COR-L47 (cell line): Measurements from ENCODE around the gene DOP1B.
"Not testable (repeated sequence)": the region's sequence is repeated elsewhere in the genome, so short reads cannot be mapped to it uniquely, and the experiment has no call there.

Experiments
- DNase-seq: peaks from one replicate; lab custom pipeline; 2025; lab: John Stamatoyannopoulos, UW

Gene DOP1B, protein sequence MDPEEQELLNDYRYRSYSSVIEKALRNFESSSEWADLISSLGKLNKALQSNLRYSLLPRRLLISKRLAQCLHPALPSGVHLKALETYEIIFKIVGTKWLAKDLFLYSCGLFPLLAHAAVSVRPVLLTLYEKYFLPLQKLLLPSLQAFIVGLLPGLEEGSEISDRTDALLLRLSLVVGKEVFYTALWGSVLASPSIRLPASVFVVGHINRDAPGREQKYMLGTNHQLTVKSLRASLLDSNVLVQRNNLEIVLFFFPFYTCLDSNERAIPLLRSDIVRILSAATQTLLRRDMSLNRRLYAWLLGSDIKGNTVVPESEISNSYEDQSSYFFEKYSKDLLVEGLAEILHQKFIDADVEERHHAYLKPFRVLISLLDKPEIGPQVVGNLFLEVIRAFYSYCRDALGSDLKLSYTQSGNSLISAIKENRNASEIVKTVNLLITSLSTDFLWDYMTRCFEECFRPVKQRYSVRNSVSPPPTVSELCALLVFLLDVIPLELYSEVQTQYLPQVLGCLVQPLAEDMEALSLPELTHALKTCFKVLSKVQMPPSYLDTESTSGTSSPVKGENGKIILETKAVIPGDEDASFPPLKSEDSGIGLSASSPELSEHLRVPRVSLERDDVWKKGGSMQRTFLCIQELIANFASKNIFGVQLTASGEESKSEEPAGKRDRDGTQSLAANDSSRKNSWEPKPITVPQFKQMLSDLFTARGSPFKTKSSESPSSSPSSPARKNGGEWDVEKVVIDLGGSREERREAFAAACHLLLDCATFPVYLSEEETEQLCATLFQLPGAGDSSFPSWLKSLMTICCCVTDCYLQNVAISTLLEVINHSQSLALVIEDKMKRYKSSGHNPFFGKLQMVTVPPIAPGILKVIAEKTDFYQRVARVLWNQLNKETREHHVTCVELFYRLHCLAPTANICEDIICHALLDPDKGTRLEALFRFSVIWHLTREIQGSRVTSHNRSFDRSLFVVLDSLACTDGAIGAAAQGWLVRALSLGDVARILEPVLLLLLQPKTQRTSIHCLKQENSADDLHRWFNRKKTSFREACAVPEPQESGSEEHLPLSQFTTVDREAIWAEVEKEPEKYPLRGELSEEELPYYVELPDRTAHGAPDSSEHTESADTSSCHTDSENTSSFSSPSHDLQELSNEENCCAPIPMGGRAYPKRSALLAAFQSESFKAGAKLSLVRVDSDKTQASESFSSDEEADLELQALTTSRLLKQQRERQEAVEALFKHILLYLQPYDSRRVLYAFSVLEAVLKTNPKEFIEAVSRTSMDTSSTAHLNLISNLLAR (N-terminal part only)

DNA sequence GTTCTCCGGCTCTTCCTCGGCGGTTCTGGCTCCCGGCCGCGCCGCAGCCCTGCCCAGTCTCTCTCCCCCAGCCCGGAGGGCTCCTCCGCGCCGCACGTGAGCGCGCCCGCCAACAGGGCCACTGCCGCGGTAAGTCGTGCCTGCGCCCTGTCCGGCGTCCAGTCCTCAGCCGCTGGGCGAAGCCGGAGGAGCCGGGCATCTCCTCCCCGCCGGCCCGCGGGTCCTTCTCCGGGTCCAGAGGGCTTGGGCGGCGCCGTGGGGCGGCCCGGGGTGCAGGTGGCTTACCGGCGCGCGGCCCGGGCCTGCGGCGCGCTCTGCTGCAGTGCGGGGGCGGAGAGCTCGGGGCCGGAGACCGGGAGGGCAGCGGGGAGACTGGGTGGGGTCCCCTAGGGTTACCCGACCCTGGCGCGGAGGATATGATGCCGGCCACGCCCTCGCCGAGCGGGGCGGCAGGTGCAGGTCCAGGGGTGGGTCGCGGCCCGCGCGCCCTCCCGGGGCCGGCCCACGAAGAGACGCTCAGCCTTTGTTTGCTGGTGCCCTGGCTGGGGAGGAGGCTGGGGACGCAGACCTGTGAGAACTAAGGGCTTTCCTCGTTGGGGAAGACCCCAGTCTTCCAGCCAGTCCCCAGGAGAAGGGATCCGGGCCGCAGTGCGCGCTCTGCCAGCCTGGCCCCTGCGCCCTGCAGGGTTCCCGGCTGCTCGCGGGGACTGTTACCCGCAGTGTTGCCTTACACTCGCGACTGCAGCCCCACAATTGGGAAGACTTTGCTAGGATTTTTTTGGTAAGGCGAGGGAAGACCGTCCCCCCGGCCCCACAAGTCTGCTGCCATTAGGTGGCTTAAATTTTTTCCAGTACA, at the start of gene DOP1B:
DOP1B (plus strand) TSS at position 10 of the 856 bp plus-strand sequence. CDS start 7,910 bp downstream, outside the sequence.
- DNase-seq = peak; percentile 45

DNA sequence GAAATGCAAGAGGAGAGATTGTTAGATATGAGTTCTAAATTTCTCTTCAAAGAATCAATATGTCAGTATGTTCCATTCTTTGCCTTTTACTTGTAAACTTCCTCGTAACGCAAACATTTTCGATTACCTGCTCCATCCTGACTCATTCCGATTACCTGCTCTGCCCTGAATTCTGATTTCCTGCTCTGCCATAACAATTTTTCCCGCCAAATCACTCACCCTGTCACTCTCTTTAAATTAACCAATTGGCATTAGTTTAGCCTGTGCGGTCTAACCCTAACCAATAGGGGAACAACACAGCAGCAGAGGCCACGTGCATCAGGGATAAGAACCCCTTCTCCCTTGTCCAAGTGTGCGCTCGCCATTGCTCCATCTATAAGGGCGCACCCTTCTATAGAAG, 46.8 kb upstream of the DOP1B start:
- no peak for DNase-seq

DNA sequence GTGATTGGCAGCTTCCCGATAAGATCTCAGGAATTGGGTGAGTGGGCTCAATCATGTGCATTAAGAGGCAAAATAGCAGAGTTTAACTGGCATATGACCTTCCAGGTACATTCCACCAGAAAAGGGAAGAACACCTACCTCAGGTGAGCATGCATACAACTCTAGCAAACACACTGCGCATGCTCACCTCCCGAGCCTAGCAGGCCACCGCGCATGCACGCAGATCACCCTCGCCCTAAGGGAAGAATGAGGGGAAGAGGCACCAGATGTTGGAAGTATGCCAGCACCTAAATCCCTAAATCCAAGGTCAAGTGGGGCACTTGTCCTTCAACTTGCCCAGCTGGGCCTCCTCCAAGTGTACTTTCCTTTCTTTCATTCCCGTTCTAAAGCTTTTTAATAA, 45.4 kb upstream of the DOP1B start:
- DNase-seq = no peak

DNA sequence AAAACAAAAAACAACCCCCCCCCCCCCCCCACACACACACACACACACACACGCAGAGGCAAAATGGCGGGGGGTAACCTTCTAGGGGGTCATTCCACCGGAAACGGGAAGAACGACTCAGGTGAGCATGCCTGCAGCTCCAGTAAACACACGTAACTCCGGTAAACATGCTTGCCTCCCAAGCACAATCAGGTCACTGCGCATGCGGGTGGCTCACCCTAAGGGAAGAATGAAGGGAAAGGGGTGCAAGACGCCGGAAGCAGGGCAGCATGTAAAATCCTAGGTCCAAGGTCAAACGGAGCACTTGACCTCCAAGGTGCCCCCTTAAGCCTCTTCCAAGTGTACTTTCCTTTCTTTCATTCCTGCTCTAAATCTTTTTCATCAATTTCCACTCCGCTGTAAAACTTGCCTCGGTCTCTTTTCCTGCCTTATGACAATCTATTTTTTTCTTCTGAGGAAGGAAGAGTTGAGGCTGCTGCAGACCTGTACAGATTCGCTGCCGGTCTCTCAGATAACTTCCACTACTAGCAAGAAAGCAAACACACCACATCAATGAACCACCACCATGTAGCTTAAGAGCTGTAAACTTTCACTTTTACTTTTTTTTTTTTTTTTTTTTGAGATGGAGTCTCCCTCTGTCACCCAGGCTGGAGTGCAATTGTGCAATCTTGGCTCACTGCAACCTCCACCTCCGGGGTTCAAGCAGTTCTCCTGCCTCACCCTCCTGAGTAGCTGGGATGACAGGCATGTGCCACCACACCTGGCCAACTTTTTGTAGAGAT, 42.8 kb upstream of the DOP1B start:
- peak; percentile 91 for DNase-seq

DNA sequence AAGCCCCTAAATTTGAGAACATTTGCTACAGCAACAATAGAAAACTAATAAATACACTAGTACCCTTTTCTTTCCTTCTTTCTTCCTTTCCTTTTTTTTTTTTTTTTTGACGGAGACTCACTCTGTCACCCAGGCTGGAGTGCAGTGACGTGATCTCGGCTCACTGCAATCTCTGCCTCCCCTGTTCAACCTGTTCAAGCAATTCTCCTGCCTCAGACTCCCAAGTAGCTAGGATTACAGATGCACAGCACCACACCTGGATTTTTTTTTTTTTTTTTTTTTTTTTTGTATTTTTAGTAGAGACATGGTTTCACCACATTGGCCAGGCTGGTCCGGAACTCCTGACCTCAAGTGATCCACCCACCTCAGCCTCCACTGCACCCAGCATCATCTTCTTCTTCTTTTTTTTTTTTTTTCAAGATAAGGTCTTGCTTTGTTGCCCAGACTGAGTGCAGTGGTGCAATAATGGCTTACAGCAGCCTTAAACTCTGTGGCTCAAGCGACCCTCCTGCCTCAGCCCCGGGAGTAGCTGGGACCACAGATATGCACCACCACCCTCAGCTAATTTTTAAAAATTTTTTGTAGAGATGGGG, 41.4 kb upstream of the DOP1B start:
- no peak for DNase-seq

DNA sequence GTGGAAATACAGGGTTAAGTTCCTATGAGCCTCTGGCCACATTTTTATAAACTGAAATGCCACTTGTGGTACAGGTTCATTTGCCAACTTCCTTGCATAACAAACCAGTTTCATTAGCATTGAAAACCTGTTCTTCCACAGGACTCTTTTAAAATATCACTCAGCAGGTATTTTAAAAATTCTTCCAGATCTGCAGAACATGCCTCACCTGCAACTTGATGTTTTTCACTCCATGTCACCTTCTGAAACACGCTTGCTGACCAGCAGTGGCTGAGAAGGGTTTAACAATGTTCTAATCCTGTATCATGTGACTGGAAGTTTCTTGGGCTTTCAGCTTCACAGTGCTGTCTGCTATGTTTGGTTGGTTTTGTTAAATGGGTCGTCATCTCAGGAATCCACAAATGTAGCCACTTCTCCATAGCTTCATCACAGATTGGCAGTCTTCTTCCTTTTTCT, 39.3 kb upstream of the DOP1B start:
- DNase-seq = no peak

DNA sequence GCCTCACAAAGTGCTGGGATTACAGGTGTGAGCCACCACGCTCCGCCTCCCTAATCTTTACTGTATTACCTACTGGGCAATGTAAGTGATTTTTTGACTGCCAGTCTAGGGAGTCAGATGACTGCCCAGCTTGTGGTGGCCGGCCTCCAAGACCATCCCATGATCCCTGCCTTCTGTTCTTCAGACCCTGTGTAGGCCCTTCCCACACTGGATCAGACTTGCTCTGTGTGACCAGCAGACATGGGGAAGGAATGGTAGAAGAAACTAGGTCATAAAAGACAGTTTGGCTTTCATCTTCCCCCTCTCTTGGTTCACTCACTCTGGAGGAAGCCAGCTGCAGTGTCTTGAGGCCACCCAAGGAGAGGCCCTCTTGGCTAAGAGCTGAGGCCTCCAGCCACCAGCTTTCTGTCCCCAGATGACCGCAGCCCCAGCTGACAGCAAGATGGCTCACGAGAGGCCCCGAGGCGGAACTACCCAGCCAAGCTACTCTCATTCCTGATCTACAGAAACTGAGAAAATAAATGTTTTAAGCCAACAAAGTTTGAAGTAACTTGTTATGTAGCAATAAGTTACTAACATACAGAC, 36.2 kb upstream of the DOP1B start:
- DNase-seq = no peak

DNA sequence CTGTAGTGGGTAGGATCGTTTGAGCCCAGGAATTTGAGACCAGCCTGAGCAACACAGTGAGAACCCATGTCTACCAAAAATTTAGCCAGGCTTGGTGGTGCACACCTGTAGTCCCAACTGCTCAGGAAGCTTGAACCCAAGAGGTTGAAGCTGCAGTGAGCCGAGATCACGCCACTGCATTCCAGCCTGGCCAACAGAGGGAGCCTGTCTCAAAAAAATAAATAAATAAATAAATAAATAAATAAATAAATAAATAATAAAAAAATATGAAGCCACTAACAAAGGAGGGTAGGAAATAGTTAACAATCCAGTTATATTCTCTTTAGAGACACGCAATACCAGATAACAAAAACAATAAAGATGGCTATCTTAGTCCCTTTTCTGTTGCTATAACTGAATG, 33.6 kb upstream of the DOP1B start:
- DNase-seq = no peak

DNA sequence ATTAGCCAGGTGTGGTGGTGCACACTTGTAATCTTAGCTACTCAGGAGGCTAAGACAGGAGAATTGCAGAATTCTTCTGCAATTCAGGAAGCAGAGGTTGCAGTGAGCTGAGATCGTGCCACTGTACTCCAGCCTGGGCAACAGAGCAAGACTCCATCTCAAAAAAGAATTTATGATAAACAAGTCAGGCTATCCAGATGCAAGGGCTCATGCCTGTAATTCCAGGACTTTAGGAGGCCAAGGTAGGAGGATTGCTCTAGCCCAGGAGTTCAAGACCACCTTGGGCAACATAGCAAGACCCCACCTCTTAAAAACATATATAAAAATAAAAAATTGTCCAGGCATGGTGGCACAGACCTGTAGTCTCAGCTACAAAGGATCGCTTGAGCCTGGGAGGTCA, 32.2 kb upstream of the DOP1B start:
- DNase-seq = no peak

DNA sequence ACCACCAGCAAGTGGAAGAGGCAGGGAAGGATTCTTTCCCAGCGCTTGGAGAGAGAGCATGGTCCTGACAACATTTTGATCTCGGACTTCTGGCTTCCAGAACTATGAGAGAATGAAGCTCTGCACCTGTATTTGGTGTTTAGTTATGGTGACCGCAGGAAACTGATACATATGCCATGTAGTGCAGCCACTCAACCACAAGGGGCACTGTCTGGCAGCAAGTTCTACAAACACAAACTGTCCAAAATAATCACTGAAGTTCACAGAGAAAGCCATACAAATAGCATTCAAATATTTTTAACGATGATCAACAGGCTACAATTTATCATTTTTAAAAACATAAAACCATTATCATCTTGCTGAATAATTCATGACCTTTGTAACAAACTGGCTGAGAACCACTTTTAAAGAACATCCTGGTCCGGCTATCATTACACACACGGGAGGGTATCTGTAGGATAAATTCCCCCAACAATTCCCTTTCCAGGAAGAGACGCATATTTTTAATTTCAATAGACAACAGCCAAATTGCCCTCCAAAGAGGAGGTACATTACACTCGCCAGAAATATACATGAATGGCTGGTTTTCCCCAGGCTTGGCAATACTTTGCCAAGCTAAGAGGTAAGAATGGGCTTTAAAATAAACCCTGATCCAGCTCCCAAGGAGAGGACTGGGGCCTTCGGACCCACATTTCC, 31.0 kb upstream of the DOP1B start:
- DNase-seq = peak; percentile 27

DNA sequence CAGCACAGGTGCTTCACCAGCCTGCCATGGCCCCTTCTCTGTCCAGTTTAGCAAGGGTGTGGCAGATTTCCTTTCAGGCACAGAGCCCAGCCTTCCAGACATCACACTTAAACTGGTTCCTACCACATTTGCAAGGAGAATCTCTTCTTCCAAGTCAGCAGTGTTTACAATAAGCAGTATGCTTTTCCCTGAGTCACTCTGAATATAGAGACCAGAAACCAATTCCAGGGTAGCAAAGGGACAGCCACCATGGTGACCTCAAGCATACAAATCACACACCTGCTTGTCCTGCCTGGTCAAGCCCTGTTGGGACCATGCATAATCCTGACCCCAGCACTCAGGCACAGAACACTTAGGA, 30.4 kb upstream of the DOP1B start:
- DNase-seq = no peak

DNA sequence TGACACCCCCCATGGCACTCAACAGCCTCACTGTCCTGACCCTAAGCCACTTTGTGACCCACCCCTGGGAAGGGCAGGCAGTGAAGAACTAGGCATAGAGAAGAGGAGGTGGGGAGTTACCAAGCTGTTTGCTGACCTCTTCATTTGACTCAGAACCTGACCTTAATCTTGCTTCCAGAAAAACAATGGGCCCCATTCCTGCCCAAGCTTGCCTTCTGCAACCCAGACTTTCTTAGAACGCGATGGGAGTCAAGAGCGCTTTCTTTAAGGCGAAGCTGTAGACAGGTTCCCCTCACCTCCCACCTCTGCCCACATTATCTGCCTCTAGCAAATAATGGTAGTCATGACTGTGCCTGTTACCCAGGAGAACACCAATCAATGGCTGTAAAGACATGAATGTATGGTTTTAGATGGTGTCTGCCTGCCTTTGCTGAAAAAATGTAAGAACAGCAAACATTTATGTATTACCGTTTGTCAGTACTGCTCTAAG, 30.0 kb upstream of the DOP1B start:
- DNase-seq = no peak

DNA sequence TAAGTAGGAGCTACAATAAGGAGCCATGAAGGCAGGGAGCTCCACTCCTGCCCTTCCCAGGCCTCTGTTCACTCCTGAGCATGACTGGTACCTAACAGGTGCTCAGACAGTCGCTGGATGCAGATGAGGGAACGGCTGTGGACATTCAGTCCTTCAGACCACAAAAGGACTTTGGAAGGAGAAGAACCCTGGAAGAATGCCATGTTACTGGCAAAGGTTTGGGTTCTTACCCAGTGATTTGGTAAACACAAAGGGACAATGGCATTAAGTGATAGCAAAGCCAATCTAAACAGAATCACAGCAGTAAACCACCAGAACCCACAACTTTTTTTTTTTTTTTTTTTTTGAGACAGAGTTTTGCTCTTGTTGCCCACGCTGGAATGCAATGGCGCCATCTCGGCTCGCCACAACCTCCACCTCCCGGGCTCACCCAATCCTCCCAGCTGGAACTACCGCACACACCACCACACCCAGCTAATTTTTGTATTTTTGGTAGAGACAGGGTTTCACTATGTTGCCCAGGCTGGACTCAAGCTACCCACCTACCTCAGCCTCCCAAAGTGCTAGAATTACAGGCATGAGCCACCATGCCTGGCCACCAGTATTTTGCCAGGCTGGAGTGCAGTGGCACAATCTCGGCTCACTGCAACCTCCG, 29.2 kb upstream of the DOP1B start:
- DNase-seq = peak; percentile 33

DNA sequence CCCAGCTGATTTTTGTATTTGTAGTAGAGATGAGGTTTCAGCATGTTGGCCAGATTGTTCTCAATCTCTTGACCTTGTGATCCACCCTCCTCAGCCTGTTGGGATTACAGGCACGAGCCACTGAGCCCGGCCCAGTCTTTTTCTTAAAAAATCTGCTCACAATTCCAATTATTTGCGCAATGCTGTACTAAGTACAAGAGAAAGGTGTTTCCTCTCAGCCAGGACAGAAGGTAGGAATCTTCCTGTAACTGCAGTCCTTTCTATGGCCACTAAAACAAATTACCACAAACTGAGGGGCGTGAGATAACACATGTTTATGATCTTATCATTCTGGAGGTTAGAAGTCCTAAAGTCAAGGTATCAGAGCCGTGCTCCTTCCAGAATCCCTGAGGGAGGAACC, 28.6 kb upstream of the DOP1B start:
- no peak for DNase-seq

DNA sequence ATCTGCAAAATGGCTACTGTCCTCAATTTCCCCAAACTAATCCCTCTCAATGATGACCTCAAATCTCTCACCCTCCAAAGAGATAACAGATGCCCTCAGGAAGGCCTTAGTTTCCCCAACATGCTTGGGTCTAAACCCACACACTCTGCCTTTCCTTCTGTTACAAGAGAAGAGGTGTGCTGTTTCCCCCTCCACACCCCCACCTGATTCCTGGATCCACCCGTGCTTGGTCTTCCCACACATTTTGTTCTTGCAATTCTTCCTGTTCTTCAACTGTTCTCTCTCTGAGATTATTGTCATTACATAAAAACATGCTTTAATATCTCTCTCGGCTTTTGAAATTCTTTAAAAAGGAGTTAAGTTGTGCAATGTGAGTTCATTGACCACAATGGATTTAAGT, 27.4 kb upstream of the DOP1B start:
- DNase-seq = no peak

DNA sequence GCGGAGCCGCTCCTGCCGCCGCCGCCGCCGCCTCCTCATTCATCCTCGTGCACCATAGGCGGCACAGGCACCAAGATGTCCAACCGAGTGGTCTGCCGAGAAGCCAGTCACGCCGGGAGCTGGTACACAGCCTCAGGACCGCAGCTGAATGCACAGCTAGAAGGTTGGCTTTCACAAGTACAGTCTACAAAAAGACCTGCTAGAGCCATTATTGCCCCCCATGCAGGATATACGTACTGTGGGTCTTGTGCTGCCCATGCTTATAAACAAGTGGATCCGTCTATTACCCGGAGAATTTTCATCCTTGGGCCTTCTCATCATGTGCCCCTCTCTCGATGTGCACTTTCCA, 26.2 kb upstream of the DOP1B start:
- not testable (repeated sequence) for DNase-seq

DNA sequence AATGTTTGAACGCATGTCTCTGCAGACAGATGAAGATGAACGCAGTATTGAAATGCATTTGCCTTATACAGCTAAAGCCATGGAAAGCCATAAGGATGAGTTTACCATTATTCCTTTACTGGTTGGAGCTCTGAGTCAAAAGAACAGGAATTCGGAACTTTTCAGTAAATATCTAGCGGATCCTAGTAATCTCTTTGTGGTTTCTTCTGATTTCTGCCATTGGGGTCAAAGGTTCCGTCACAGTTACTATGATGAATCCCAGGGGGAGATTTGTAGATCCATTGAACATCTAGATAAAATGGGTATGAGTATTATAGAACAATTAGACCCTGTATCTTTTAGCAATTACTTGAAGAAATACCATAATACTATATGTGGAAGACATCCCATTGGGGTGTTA, 25.8 kb upstream of the DOP1B start:
- not testable (repeated sequence) for DNase-seq

DNA sequence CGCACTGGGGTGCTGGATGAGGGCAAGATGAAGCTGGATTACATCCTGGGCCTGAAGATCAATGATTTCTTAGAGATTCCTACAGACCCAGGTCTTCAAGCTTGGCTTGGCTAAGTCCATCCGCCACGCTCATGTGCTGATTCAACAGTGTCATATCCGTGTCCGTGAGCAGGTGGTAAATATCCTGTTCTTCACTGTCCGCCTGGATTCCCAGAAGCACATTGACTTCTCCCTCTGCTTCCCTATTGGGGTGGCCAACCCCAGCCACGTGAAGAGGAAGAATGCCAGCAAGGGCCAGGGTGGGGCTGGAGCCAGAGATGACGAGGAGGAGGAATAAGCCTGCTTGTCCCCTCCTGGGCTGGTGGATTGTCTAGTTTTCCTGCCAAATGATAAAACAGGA, 23.9 kb upstream of the DOP1B start:
- DNase-seq = no peak
